HG02884 (cell line): ENCODE data around the gene PTPN1.
"Not testable (repeated sequence)": the region's sequence is repeated elsewhere in the genome, so short reads cannot be mapped to it uniquely, and the experiment has no call there.

Experiments used
- ATAC-seq: cut with Tn5 transposase; IDR thresholded peaks from one replicate; pipeline ENCODE4 v1.9.1; 2021; ENCODE audit warnings: mild to moderate bottlenecking, moderate library complexity; ENCODE audit not compliant: unreplicated experiment

Gene PTPN1

GRCh38 chr20:50509923-50510705, at the start of gene PTPN1:
Gene PTPN1 (plus strand): TSS chr20:50510383. CDS start chr20:50510528, 145 bp downstream.
- ATAC-seq = peak; percentile 84

GRCh38 chr20:50460608-50461267, 49.4 kb upstream of the PTPN1 start:
- ATAC-seq = no peak

- no peak for ATAC-seq
Observed at GRCh38 chr20:50462093-50462690, 48.0 kb upstream of the PTPN1 start.

GRCh38 chr20:50464026-50464724, 46.0 kb upstream of the PTPN1 start:
- ATAC-seq = no peak

- no peak for ATAC-seq
Observed at GRCh38 chr20:50464725-50465650, 45.2 kb upstream of the PTPN1 start.

GRCh38 chr20:50467174-50467573, 43.0 kb upstream of the PTPN1 start:
- no peak for ATAC-seq

- ATAC-seq = no peak
Observed at GRCh38 chr20:50467718-50468356, 42.3 kb upstream of the PTPN1 start.

- ATAC-seq = no peak
Observed at GRCh38 chr20:50468378-50468798, 41.8 kb upstream of the PTPN1 start.

GRCh38 chr20:50469176-50469723, 40.9 kb upstream of the PTPN1 start:
- ATAC-seq = no peak

- ATAC-seq = no peak
Observed at GRCh38 chr20:50469796-50470195, 40.4 kb upstream of the PTPN1 start.

- no peak for ATAC-seq
Observed at GRCh38 chr20:50470264-50470858, 39.8 kb upstream of the PTPN1 start.

- no peak for ATAC-seq
Observed at GRCh38 chr20:50471231-50471630, 39.0 kb upstream of the PTPN1 start.

- ATAC-seq = no peak
Observed at GRCh38 chr20:50472693-50473664, 37.2 kb upstream of the PTPN1 start.

GRCh38 chr20:50474356-50474755, 35.8 kb upstream of the PTPN1 start:
- not testable (repeated sequence) for ATAC-seq

- ATAC-seq = no peak
Observed at GRCh38 chr20:50475681-50476292, 34.4 kb upstream of the PTPN1 start.

- ATAC-seq = no peak
Observed at GRCh38 chr20:50477239-50477872, 32.8 kb upstream of the PTPN1 start.
